HCT116 (cell line): ENCODE data around the gene STK32C.

Experiments
- CEBPB ChIP-seq: IDR thresholded peaks from 2 replicates; pipeline ENCODE4 v1.6.1; 2012; ENCODE audit warnings: low read depth
- EGR1 ChIP-seq: IDR thresholded peaks from 2 replicates; pipeline ENCODE4 v1.6.1; 2012; ENCODE audit warnings: low read depth
- ELF1 ChIP-seq: IDR thresholded peaks from 2 replicates; pipeline ENCODE4 v1.6.1; 2012; ENCODE audit warnings: low read depth, borderline replicate concordance
- EZH2 ChIP-seq: fragments of 200-600 bp; sonication (generic); IDR thresholded peaks from 2 replicates; pipeline ENCODE4 v1.6.1; 2017; ENCODE audit warnings: antibody characterized with exemption, mixed run types
- EZH2phosphoT487 ChIP-seq: fragments of 200-600 bp; IDR thresholded peaks from 2 replicates; pipeline ENCODE4 v1.6.1; 2018; ENCODE audit warnings: antibody characterized with exemption, borderline replicate concordance
- JUND ChIP-seq: IDR thresholded peaks from 2 replicates; pipeline ENCODE4 v1.6.1; 2012
- POLR2A ChIP-seq: IDR thresholded peaks from 2 replicates; pipeline ENCODE4 v1.7.0; 2011; ENCODE audit warnings: borderline replicate concordance; ENCODE audit not compliant: insufficient read depth, insufficient read length; ENCODE audit errors: extremely low read depth
- POLR2AphosphoS5 ChIP-seq: IDR thresholded peaks from 2 replicates; pipeline ENCODE4 v1.6.1; 2011; ENCODE audit warnings: mild to moderate bottlenecking, low read depth, low read length, moderate library complexity
- TCF7L2 ChIP-seq: IDR thresholded peaks from 2 replicates; pipeline ENCODE4 v1.7.0; 2011; ENCODE audit warnings: borderline replicate concordance, inconsistent platforms; ENCODE audit not compliant: insufficient read depth, insufficient read length; ENCODE audit errors: extremely low read depth
- YY1 ChIP-seq: IDR thresholded peaks from 2 replicates; pipeline ENCODE4 v1.6.1; 2011; ENCODE audit warnings: low read length, low read depth, moderate library complexity, mild to moderate bottlenecking; ENCODE audit not compliant: insufficient replicate concordance; ENCODE audit errors: extremely low read depth
- TF ChIP-seq, protein P1 (sequence below), 3 experiments: fragments of 200-600 bp in 1 of 3; sonication (generic) in 1 of 3; IDR thresholded peaks in 2 of 3; conservative IDR thresholded peaks in 1 of 3; 2 replicates each; pipeline ENCODE4 v1.5.1; 2012 to 2017; ENCODE audit warnings: low read depth in 2 of 3, low read length in 2 of 3, antibody characterized with exemption in 1 of 3, borderline replicate concordance in 1 of 3, control low read depth in 1 of 3, mild to moderate bottlenecking in 1 of 3, mixed read lengths in 1 of 3, mixed run types in 1 of 3, moderate library complexity in 1 of 3; ENCODE audit not compliant: insufficient read depth in 1 of 3
- TF ChIP-seq, protein P2 (sequence below): IDR thresholded peaks from 2 replicates; pipeline ENCODE4 v1.6.1; 2012; ENCODE audit warnings: low read depth
- TF ChIP-seq, protein P3 (sequence below): IDR thresholded peaks from 2 replicates; pipeline ENCODE4 v1.6.1; 2012
- TF ChIP-seq, protein P4 (sequence below): IDR thresholded peaks from 2 replicates; pipeline ENCODE4 v1.6.1; 2011; ENCODE audit warnings: mild to moderate bottlenecking, low read length, moderate library complexity; ENCODE audit not compliant: insufficient replicate concordance; ENCODE audit errors: extremely low read depth

DNA sequence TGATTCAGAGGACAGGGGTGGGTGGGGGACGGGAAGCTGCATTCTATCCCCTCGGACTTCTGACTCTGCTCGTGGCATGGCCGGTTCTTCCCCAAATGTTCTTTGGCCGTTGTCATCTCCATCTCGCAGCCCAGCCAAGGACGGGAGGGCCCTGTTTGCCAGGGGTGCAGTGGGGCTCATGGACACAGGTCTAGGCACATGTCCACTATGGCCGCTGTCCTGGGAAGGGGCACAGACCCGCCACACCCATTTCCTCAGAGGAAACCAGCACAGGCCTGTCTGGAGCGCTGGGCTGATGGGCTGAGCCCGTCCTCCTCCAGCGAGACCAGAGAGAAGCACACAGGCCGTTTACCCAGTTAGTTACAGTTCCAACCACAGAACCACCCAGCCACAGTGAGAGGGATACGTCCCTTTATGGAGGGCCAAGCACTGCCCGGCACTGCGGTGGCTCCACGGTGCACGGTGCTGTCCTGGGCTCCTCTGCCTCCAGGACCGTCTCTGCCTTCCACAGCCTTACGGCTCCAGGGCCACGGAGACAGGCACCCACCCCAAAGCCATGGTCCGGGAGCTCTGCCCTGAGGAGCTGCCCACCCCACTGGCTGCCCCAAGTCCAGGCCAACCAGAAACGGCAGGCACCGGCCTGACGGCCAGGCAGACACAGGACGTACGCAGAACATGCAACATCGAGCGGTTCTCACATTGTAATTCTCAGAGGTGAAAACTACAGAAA is 100.8 kb downstream of the STK32C start:
- TF ChIP-seq EZH2: no peak
- no peak for TF ChIP-seq POLR2A
- TF ChIP-seq, protein P1, sequence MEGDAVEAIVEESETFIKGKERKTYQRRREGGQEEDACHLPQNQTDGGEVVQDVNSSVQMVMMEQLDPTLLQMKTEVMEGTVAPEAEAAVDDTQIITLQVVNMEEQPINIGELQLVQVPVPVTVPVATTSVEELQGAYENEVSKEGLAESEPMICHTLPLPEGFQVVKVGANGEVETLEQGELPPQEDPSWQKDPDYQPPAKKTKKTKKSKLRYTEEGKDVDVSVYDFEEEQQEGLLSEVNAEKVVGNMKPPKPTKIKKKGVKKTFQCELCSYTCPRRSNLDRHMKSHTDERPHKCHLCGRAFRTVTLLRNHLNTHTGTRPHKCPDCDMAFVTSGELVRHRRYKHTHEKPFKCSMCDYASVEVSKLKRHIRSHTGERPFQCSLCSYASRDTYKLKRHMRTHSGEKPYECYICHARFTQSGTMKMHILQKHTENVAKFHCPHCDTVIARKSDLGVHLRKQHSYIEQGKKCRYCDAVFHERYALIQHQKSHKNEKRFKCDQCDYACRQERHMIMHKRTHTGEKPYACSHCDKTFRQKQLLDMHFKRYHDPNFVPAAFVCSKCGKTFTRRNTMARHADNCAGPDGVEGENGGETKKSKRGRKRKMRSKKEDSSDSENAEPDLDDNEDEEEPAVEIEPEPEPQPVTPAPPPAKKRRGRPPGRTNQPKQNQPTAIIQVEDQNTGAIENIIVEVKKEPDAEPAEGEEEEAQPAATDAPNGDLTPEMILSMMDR (IDR thresholded peaks at IDR 0.05 in 2 of 3, conservative IDR thresholded peaks at IDR 0.05 in 1 of 3; ENCODE audit: borderline replicate concordance in 1 of 3, insufficient read depth in 1 of 3, low read depth in 2 of 3, low read length in 2 of 3): no peak
- TF ChIP-seq POLR2AphosphoS5: no peak
- no peak for TF ChIP-seq TCF7L2
- TF ChIP-seq, protein P2, sequence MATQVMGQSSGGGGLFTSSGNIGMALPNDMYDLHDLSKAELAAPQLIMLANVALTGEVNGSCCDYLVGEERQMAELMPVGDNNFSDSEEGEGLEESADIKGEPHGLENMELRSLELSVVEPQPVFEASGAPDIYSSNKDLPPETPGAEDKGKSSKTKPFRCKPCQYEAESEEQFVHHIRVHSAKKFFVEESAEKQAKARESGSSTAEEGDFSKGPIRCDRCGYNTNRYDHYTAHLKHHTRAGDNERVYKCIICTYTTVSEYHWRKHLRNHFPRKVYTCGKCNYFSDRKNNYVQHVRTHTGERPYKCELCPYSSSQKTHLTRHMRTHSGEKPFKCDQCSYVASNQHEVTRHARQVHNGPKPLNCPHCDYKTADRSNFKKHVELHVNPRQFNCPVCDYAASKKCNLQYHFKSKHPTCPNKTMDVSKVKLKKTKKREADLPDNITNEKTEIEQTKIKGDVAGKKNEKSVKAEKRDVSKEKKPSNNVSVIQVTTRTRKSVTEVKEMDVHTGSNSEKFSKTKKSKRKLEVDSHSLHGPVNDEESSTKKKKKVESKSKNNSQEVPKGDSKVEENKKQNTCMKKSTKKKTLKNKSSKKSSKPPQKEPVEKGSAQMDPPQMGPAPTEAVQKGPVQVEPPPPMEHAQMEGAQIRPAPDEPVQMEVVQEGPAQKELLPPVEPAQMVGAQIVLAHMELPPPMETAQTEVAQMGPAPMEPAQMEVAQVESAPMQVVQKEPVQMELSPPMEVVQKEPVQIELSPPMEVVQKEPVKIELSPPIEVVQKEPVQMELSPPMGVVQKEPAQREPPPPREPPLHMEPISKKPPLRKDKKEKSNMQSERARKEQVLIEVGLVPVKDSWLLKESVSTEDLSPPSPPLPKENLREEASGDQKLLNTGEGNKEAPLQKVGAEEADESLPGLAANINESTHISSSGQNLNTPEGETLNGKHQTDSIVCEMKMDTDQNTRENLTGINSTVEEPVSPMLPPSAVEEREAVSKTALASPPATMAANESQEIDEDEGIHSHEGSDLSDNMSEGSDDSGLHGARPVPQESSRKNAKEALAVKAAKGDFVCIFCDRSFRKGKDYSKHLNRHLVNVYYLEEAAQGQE: no peak
- TF ChIP-seq ELF1: no peak
- no peak for TF ChIP-seq EGR1
- TF ChIP-seq EZH2phosphoT487: no peak
- TF ChIP-seq, protein P3, sequence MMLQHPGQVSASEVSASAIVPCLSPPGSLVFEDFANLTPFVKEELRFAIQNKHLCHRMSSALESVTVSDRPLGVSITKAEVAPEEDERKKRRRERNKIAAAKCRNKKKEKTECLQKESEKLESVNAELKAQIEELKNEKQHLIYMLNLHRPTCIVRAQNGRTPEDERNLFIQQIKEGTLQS: no peak
- no peak for TF ChIP-seq JUND
- no peak for TF ChIP-seq YY1
- TF ChIP-seq, protein P4, sequence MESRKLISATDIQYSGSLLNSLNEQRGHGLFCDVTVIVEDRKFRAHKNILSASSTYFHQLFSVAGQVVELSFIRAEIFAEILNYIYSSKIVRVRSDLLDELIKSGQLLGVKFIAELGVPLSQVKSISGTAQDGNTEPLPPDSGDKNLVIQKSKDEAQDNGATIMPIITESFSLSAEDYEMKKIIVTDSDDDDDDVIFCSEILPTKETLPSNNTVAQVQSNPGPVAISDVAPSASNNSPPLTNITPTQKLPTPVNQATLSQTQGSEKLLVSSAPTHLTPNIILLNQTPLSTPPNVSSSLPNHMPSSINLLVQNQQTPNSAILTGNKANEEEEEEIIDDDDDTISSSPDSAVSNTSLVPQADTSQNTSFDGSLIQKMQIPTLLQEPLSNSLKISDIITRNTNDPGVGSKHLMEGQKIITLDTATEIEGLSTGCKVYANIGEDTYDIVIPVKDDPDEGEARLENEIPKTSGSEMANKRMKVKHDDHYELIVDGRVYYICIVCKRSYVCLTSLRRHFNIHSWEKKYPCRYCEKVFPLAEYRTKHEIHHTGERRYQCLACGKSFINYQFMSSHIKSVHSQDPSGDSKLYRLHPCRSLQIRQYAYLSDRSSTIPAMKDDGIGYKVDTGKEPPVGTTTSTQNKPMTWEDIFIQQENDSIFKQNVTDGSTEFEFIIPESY: no peak
- TF ChIP-seq CEBPB: no peak
